Left ventricle myocardium inferior (tissue), 1 donor: ENCODE measurements around the gene ZKSCAN1. TPM values are rescaled to one million over a fixed set of nuclear protein-coding genes. Genes with fewer than 3 reads are reported as not detected.
"Not testable (repeated sequence)": the region's sequence is repeated elsewhere in the genome, so short reads cannot be mapped to it uniquely, and the experiment has no call there.

Experiments used
- DNase-seq: peaks from one replicate; pipeline ENCODE4 v3.0.0-alpha.2; 2020
- H3K27ac ChIP-seq: fragments of 200-600 bp; replicated peaks from 2 replicates; pipeline ENCODE4 v1.8.0; 2021
- H3K27me3 ChIP-seq: fragments of 200-600 bp; 2 replicates; pipeline ENCODE4 v1.8.0; 2021; ENCODE audit warnings: low read depth
- H3K36me3 ChIP-seq: fragments of 200-600 bp; 2 replicates; pipeline ENCODE4 v1.8.0; 2021
- H3K4me1 ChIP-seq: fragments of 200-600 bp; 2 replicates; pipeline ENCODE4 v1.8.0; 2021
- H3K4me3 ChIP-seq: fragments of 200-600 bp; 2 replicates; pipeline ENCODE4 v1.8.0; 2021; ENCODE audit warnings: mild to moderate bottlenecking, moderate library complexity
- H3K9me3 ChIP-seq: fragments of 200-600 bp; replicated peaks from 2 replicates; pipeline ENCODE4 v1.8.0; 2021
- CTCF ChIP-seq: fragments of 200-600 bp; IDR thresholded peaks from 2 replicates; pipeline ENCODE4 v1.8.0; 2021; ENCODE audit warnings: antibody characterized with exemption, mild to moderate bottlenecking, borderline replicate concordance
- intact Hi-C: fragments of 100-400 bp; cut with micrococcal nuclease; formaldehyde crosslinking; loops from one replicate; pipeline ENCODE4 v1.11.0; 2022
- total RNA-seq: library from RNA; stranded (reverse); fragmentation: NEBNext Ultra II Directional; extraction: Animal tissue kit (Norgen Biotek cat#: 25700); gene quantifications from one replicate; pipeline ENCODE4 v1.2.1, GENCODE V29; 2021
- donor health status: DM: no; HTN: yes; CAD: no; lungs with severe emphysema.

The ZKSCAN1 gene
- total RNA-seq, 1 donor from 2014 or later: 37.1 TPM

GRCh38 chr7:100008525-100008924 is 6.9 kb upstream of the ZKSCAN1 start:
- H3K27me3 ChIP-seq: no peaks in the 10 kb centered on the region
- intact Hi-C loops: no loop called here
- no peaks in the 10 kb centered on the region for H3K36me3 ChIP-seq
- no peaks in the 10 kb centered on the region for H3K9me3 ChIP-seq
- H3K4me3 ChIP-seq: no peak overlapping the region
- TF ChIP-seq CTCF: no peak
- no peaks in the 10 kb centered on the region for H3K4me1 ChIP-seq
- H3K27ac ChIP-seq: no peak overlapping the region
- DNase-seq: no peak

- H3K4me3 ChIP-seq, intact Hi-C loops, H3K4me1 ChIP-seq, H3K27me3 ChIP-seq, H3K27ac ChIP-seq, H3K36me3 ChIP-seq, DNase-seq, H3K9me3 ChIP-seq: not testable (repeated sequence)
These were observed 5.4 kb upstream of the ZKSCAN1 start for GRCh38 chr7:100009952-100010351.

- no peaks in the 10 kb centered on the region for H3K9me3 ChIP-seq
- intact Hi-C loops: no loop called here
- peaks cover 11% of the 10 kb centered on the region for H3K4me1 ChIP-seq
- no peaks in the 10 kb centered on the region for H3K36me3 ChIP-seq
- H3K4me3 ChIP-seq: no peak overlapping the region
- no peak overlapping the region for H3K27ac ChIP-seq
- H3K27me3 ChIP-seq: no peaks in the 10 kb centered on the region
- no peak for TF ChIP-seq CTCF
- no peak for DNase-seq
These were observed 4.5 kb upstream of the ZKSCAN1 start for GRCh38 chr7:100010901-100011300.

- Histone ChIP-seq H3K36me3 (no peaks in the 10 kb centered on the region), H3K4me3 (no peak overlapping the region), H3K4me1 (peaks cover 17% of the 10 kb centered on the region), H3K27ac (no peak overlapping the region), H3K27me3 (no peaks in the 10 kb centered on the region), H3K9me3 (no peaks in the 10 kb centered on the region)
- DNase-seq: no peak
- intact Hi-C loops: no loop called here
- no peak for TF ChIP-seq CTCF
These were observed 3.9 kb upstream of the ZKSCAN1 start for GRCh38 chr7:100011516-100011915.

GRCh38 chr7:100012385-100013327 is 2.7 kb upstream of the ZKSCAN1 start:
- H3K4me3 ChIP-seq, H3K36me3 ChIP-seq, DNase-seq, H3K27ac ChIP-seq, H3K9me3 ChIP-seq, H3K27me3 ChIP-seq, intact Hi-C loops: not testable (repeated sequence)
- peaks cover 29% of the 10 kb centered on the region for H3K4me1 ChIP-seq

- H3K4me3 ChIP-seq: no peak overlapping the region
- no peak for DNase-seq
- intact Hi-C loops: no loop called here
- peaks cover 32% of the 10 kb centered on the region for H3K4me1 ChIP-seq
- no peak for TF ChIP-seq CTCF
- no peaks in the 10 kb centered on the region for H3K9me3 ChIP-seq
- H3K36me3 ChIP-seq: no peaks in the 10 kb centered on the region
- no peaks in the 10 kb centered on the region for H3K27me3 ChIP-seq
- no peak overlapping the region for H3K27ac ChIP-seq
These were observed 2.1 kb upstream of the ZKSCAN1 start for GRCh38 chr7:100013328-100013676.
